ENCODE measurements around the gene ALG8.
A peak's percentile ranks its signal among the peaks of the same experiment; 100 is the strongest.
"Not testable (repeated sequence)": the region's sequence is repeated elsewhere in the genome, so short reads cannot be mapped to it uniquely, and the experiment has no call there.

The ALG8 gene

GRCh38 chr11:78069465-78069864 is 70.0 kb downstream of the ALG8 start:
- DNase-seq (ENCODE audit: low read depth in 1 of 2, low spot score in 1 of 2): peak in 1 of 2 experiments; percentile 49
- no peak for TF ChIP-seq JUND (IDR thresholded peaks at IDR 0.05; ENCODE audit: low read depth)
- in situ Hi-C loops (cut with HindIII; ENCODE audit: low pct_unique_long_range_greater_than_20kb, low sequenced_read_pairs): no loop called here

- in situ Hi-C loops (cut with HindIII; ENCODE audit: low pct_unique_long_range_greater_than_20kb, low sequenced_read_pairs): no loop called here
- no peak for DNase-seq (ENCODE audit: low read depth in 1 of 2, low spot score in 1 of 2)
- no peak for TF ChIP-seq JUND (IDR thresholded peaks at IDR 0.05; ENCODE audit: low read depth)
Measured at GRCh38 chr11:78067704-78068103, 71.7 kb downstream of the ALG8 start.

- no peak for DNase-seq (ENCODE audit: low read depth in 1 of 2, low spot score in 1 of 2)
- no peak for TF ChIP-seq JUND (IDR thresholded peaks at IDR 0.05; ENCODE audit: low read depth)
- in situ Hi-C loops (cut with HindIII; ENCODE audit: low pct_unique_long_range_greater_than_20kb, low sequenced_read_pairs): no loop called here
Measured at GRCh38 chr11:78066471-78066870, 73.0 kb downstream of the ALG8 start.

GRCh38 chr11:78065203-78065602 is 74.2 kb downstream of the ALG8 start:
- no peak for DNase-seq (ENCODE audit: low read depth in 1 of 2, low spot score in 1 of 2)
- TF ChIP-seq JUND (IDR thresholded peaks at IDR 0.05; ENCODE audit: low read depth): no peak
- in situ Hi-C loops (cut with HindIII; ENCODE audit: low pct_unique_long_range_greater_than_20kb, low sequenced_read_pairs): no loop called here

GRCh38 chr11:78063440-78064181 is 75.8 kb downstream of the ALG8 start, which contains the start of gene THRSP:
THRSP (plus strand) TSS chr11:78063861; CDS start chr11:78063882, 21 bp downstream.
- TF ChIP-seq JUND (IDR thresholded peaks at IDR 0.05; ENCODE audit: low read depth): no peak
- in situ Hi-C loops (cut with HindIII; ENCODE audit: low pct_unique_long_range_greater_than_20kb, low sequenced_read_pairs): no loop called here
- peak in 1 of 2 experiments; percentile 54 for DNase-seq (ENCODE audit: low read depth in 1 of 2, low spot score in 1 of 2)

- no peak for DNase-seq (ENCODE audit: low read depth in 1 of 2, low spot score in 1 of 2)
- TF ChIP-seq JUND (IDR thresholded peaks at IDR 0.05; ENCODE audit: low read depth): no peak
- in situ Hi-C loops (cut with HindIII; ENCODE audit: low pct_unique_long_range_greater_than_20kb, low sequenced_read_pairs): no loop called here
Measured at GRCh38 chr11:78062671-78063070, 76.8 kb downstream of the ALG8 start.

- TF ChIP-seq JUND (IDR thresholded peaks at IDR 0.05; ENCODE audit: low read depth): no peak
- peak in 1 of 2 experiments; percentile 66 for DNase-seq (ENCODE audit: low read depth in 1 of 2, low spot score in 1 of 2)
- in situ Hi-C loops (cut with HindIII; ENCODE audit: low pct_unique_long_range_greater_than_20kb, low sequenced_read_pairs): no loop called here
Measured at GRCh38 chr11:78061921-78062311, 77.5 kb downstream of the ALG8 start.

- TF ChIP-seq JUND (IDR thresholded peaks at IDR 0.05; ENCODE audit: low read depth): no peak
- peak in 1 of 2 experiments; percentile 69 for DNase-seq (ENCODE audit: low read depth in 1 of 2, low spot score in 1 of 2)
- in situ Hi-C loops (cut with HindIII; ENCODE audit: low pct_unique_long_range_greater_than_20kb, low sequenced_read_pairs): no loop called here
Measured at GRCh38 chr11:78061088-78061920, 78.1 kb downstream of the ALG8 start.

GRCh38 chr11:78060533-78060932 is 78.9 kb downstream of the ALG8 start:
- no peak for DNase-seq (ENCODE audit: low read depth in 1 of 2, low spot score in 1 of 2)
- in situ Hi-C loops (cut with HindIII; ENCODE audit: low pct_unique_long_range_greater_than_20kb, low sequenced_read_pairs): no loop called here
- no peak for TF ChIP-seq JUND (IDR thresholded peaks at IDR 0.05; ENCODE audit: low read depth)

- DNase-seq (ENCODE audit: low read depth in 1 of 2, low spot score in 1 of 2); in situ Hi-C loops (cut with HindIII; ENCODE audit: low pct_unique_long_range_greater_than_20kb, low sequenced_read_pairs): not testable (repeated sequence)
Measured at GRCh38 chr11:78059749-78060328, 79.6 kb downstream of the ALG8 start.

GRCh38 chr11:78057462-78058055 is 81.9 kb downstream of the ALG8 start:
- TF ChIP-seq JUND (IDR thresholded peaks at IDR 0.05; ENCODE audit: low read depth): no peak
- in situ Hi-C loops (cut with HindIII; ENCODE audit: low pct_unique_long_range_greater_than_20kb, low sequenced_read_pairs): no loop called here

GRCh38 chr11:78056093-78056492 is 83.3 kb downstream of the ALG8 start:
- no peak for DNase-seq (ENCODE audit: low read depth in 1 of 2, low spot score in 1 of 2)
- in situ Hi-C loops (cut with HindIII; ENCODE audit: low pct_unique_long_range_greater_than_20kb, low sequenced_read_pairs): no loop called here
- no peak for TF ChIP-seq JUND (IDR thresholded peaks at IDR 0.05; ENCODE audit: low read depth)

More at GRCh38 chr11:78057462-78058055, 81.9 kb downstream of the ALG8 start:
- no peak for DNase-seq (ENCODE audit: low read depth in 1 of 2, low spot score in 1 of 2)
